ENCODE data around the gene RAB42. TPM values are rescaled to one million over a fixed set of nuclear protein-coding genes. Genes with fewer than 3 reads are reported as not detected.

The RAB42 gene
- total and polyA plus RNA-seq, 11 donors = 0.49 to 13.1 (median 0.96) TPM

GRCh38 chr1:28640766-28641165 is 48.7 kb downstream of the RAB42 start:
- Histone ChIP-seq H3K36me3 (peaks cover 0 to 5% (median 0%) of the 10 kb centered on the region in 9 donors), H3K4me3 (no peak overlapping the region), H3K4me1 (peaks cover 5 to 32% (median 27%) of the 10 kb centered on the region in 12 donors), H3K27me3 (no peaks in the 10 kb centered on the region), H3K9me3 (no peaks in the 10 kb centered on the region), H3K27ac (no peak overlapping the region)
- ATAC-seq (no peak), DNase-seq (no peak)
- TF ChIP-seq CTCF (IDR thresholded peaks at IDR 0.05) = no peak
- TF ChIP-seq POLR2A (IDR thresholded peaks at IDR 0.05) = no peak
- intact Hi-C loops (cut with DNase I) = loop anchor here in 8 of 10 donors (5.0 to 10.0 kb wide), 7 partner anchors 56 to 542 kb away; partner anchors contain the start of genes YTHDF2 (in 2 of the 8) and SRSF4 (in 1 of the 8)
- WGBS, 4 donors = 92 to 95% (median 93%) methylated on average over 1 of the region's 1 CpG

GRCh38 chr1:28642056-28642846 is 50.2 kb downstream of the RAB42 start:
- 0 to 1% (median 0%) methylated on average over 26 of the region's 26 CpGs for WGBS, 4 donors
- Histone ChIP-seq H3K27ac (peak overlapping the region; percentile 33 to 93 (median 86)), H3K9me3 (no peaks in the 10 kb centered on the region), H3K27me3 (no peaks in the 10 kb centered on the region), H3K4me1 (peaks cover 6 to 36% (median 28%) of the 10 kb centered on the region in 12 donors), H3K4me3 (peak overlapping the region; percentile 43 to 93 (median 76)), H3K36me3 (no peaks in the 10 kb centered on the region)
- no peak for DNase-seq
- ATAC-seq = peak; percentile 24 to 42 (median 28)
- no peak for TF ChIP-seq POLR2A (IDR thresholded peaks at IDR 0.05)
- TF ChIP-seq CTCF (IDR thresholded peaks at IDR 0.05) = no peak
- intact Hi-C loops (cut with DNase I) = loop anchor here (2.0 to 10.0 kb wide), 9 partner anchors 27 to 540 kb away; partner anchors contain the start of genes YTHDF2 (in 6 of the 10), GMEB1 (in 1 of the 10) and SRSF4 (in 1 of the 10)

DNA sequence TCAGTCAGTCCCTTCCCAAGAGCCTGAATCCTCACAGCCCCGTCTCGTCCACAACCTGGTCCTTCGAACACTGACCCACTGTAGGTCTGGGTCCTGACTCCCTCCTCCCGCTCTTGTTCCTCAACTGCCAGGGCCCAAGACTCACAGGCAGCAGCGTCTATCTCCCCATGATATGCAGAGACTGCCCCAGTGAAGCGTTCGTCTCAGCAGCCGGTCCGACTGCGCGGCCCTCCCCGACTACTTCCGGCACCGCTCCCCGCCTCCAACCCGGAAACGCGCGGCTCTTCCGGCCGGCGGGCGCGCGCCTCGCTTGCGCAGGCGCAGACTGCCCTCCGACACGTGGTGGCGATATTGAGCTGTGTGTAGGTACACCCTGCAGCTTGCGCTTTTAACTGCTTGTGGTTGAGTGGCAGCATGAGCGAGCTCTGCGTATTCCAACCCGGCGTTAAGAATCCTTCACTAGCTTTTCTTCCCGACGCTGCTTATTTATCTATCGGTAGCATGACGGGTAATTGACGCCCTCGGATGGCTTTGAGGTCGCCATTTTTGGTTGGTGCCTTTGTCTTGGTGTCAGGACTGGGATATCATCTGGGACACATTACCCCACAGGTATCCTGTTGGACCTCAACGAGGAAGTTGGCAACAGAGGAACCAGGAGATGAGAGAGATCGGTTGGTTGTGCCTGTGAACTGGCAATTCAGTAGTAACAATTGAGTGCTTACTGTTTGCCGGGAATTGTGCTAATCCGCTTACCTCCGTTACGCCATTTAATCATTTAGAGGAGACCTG is 51.0 kb downstream of the RAB42 start, which contains the start of gene TAF12:
Gene TAF12, minus strand, starts transcription at position 221 of the 789 bp plus-strand sequence. CDS start 20,986 bp downstream, outside the sequence.
- no peaks in the 10 kb centered on the region for H3K9me3 ChIP-seq
- TF ChIP-seq POLR2A (IDR thresholded peaks at IDR 0.05) (peak in 1 of 2 donors; percentile 94), CTCF (IDR thresholded peaks at IDR 0.05) (peak in 10 of 12 donors; percentile 24 to 57 (median 44))
- H3K27ac ChIP-seq = peak within 1 kb of the TSS; percentile 74 to 93 (median 86)
- no peaks in the 10 kb centered on the region for H3K36me3 ChIP-seq
- DNase-seq (peak; percentile 92 to 96 (median 94)), ATAC-seq (peak; percentile 91 to 96 (median 95))
- no peaks in the 10 kb centered on the region for H3K27me3 ChIP-seq
- intact Hi-C loops (cut with DNase I) = loop anchor here (1.0 to 10.0 kb wide), 10 partner anchors 25 to 539 kb away; partner anchors contain the start of genes YTHDF2 (in 6 of the 10), GMEB1 (in 3 of the 10) and SRSF4 (in 1 of the 10)
- peak within 1 kb of the TSS; percentile 43 to 93 (median 76) for H3K4me3 ChIP-seq
- H3K4me1 ChIP-seq = peaks cover 6 to 44% (median 35%) of the 10 kb centered on the region in 12 donors
- 1 to 4% (median 1%) methylated on average over 32 to 49 of the region's 49 CpGs for WGBS, 4 donors
